GM23248 (cell line): ENCODE measurements around the gene ITIH4.

Source experiments
- EZH2 ChIP-seq: fragments of 200-600 bp; sonication (generic); IDR thresholded peaks from 2 replicates; pipeline ENCODE4 v1.6.1; 2018; ENCODE audit warnings: antibody characterized with exemption, mild to moderate bottlenecking; ENCODE audit not compliant: insufficient read depth, poor library complexity, severe bottlenecking
- EZH2phosphoT487 ChIP-seq: fragments of 200-600 bp; sonication (generic); IDR thresholded peaks from 2 replicates; pipeline ENCODE4 v1.6.1; 2018; ENCODE audit warnings: antibody characterized with exemption, moderate library complexity, mild to moderate bottlenecking, low read depth; ENCODE audit not compliant: insufficient read depth

DNA sequence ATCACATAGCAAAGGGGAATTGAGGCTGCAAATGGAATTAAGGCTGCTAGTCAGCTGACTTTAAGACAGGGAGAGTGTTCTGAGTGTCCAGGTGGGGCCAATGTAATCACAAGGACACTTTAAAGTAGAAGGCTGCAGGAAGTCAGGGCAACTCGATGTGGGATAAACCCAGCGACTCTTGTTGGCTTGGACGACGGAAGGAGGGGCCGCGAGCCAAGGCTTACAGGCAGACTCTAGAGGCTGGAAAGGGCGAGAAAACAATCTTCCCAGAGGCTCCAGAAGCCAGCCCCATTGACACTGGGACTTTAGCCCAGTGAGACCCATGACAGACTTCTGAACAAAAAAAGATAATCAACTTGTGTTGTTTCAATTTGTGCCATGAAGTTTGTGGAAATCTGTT is 17.3 kb upstream of the ITIH4 start:
- no peak for TF ChIP-seq EZH2
- no peak for TF ChIP-seq EZH2phosphoT487
